Stimulated activated memory B cell treated with anti-CD40 and anti-IgM and Interleukin-4, amounts not matched to agents 10 μg/mL and 1 μg/mL and 100 μg/mL, for 72 hours (primary cell): ENCODE results near the gene STXBP6.

ENCODE experiments used
- ATAC-seq: fragments of 150-1000 bp; cut with Tn5 transposase; 2 replicates; pipeline ENCODE4 v1.10.0; 2021
- H3K27ac Mint-ChIP-seq: one replicate; pipeline ENCODE4 v1.8.0; 2022; ENCODE audit warnings: mild to moderate bottlenecking, mixed read lengths
- H3K27me3 Mint-ChIP-seq: one replicate; pipeline ENCODE4 v1.8.0; 2022; ENCODE audit warnings: mixed read lengths
- H3K36me3 Mint-ChIP-seq: one replicate; pipeline ENCODE4 v1.8.0; 2022; ENCODE audit warnings: mixed read lengths
- H3K4me1 Mint-ChIP-seq: one replicate; pipeline ENCODE4 v1.8.0; 2022; ENCODE audit warnings: mixed read lengths
- H3K4me3 Mint-ChIP-seq: one replicate; pipeline ENCODE4 v1.8.0; 2022; ENCODE audit warnings: mild to moderate bottlenecking, moderate library complexity, mixed read lengths
- H3K9me3 Mint-ChIP-seq: one replicate; pipeline ENCODE4 v1.8.0; 2022; ENCODE audit warnings: mixed read lengths

STXBP6 gene

GRCh38 chr14:24990773-24991172, 59.2 kb downstream of the STXBP6 start:
- no peaks in the 10 kb centered on the region for H3K36me3 Mint-ChIP-seq
- no peaks in the 10 kb centered on the region for H3K4me1 Mint-ChIP-seq
- H3K27ac Mint-ChIP-seq, result no peak overlapping the region
- peaks cover 9% of the 10 kb centered on the region for H3K27me3 Mint-ChIP-seq
- H3K4me3 Mint-ChIP-seq, result no peak overlapping the region
- no peak for ATAC-seq
- peaks cover 3% of the 10 kb centered on the region for H3K9me3 Mint-ChIP-seq

DNA sequence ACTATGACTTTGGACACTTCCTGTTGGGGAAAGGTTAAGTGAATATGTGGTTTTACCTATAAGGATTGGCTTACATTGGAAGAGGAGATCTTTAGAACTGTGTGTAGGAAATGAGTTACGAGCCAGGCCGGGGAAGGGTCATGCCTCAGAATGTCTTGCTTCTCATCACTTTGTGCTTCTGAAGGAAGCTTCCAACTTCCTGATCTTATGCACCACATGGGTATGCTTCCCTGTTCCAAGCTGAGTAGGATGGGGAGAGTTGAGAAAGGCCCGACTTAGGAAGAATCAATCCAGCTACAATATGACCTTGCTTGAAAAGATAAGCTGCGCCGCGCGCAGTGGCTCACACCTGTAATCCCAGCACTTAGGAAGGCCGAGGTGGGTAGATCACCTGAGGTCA, 59.9 kb downstream of the STXBP6 start:
- Mint-ChIP-seq H3K27ac (no peak overlapping the region), H3K27me3 (peaks cover 9% of the 10 kb centered on the region), H3K9me3 (peaks cover 3% of the 10 kb centered on the region), H3K4me3 (no peak overlapping the region), H3K36me3 (no peaks in the 10 kb centered on the region), H3K4me1 (no peaks in the 10 kb centered on the region)
- ATAC-seq, result no peak

DNA sequence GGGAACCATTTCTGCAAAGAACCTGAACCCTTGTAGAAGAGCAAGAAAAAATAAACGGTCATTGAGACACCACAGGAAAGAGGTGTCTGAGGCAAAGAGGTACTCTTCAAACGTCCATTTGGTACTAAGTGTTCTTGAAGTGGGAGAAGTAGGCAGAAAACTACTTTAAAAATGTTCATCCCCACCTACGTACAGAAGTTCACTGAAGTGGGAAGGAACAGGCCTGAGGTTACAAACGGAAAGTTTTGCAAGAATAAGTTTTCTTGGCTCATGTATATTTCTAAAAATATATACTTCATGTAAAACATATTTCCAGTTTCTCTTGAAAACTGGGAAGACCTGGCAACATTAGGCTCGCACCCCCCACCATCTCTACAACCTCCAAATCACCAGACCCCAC, 61.2 kb downstream of the STXBP6 start:
- Mint-ChIP-seq H3K4me3 (no peak overlapping the region), H3K27ac (no peak overlapping the region), H3K9me3 (peaks cover 3% of the 10 kb centered on the region), H3K4me1 (no peaks in the 10 kb centered on the region), H3K27me3 (peaks cover 9% of the 10 kb centered on the region), H3K36me3 (no peaks in the 10 kb centered on the region)
- no peak for ATAC-seq

GRCh38 chr14:24986206-24986893, 63.6 kb downstream of the STXBP6 start:
- ATAC-seq, result no peak
- Mint-ChIP-seq H3K4me1 (no peaks in the 10 kb centered on the region), H3K27ac (no peak overlapping the region), H3K36me3 (no peaks in the 10 kb centered on the region), H3K27me3 (peaks cover 21% of the 10 kb centered on the region), H3K9me3 (peaks cover 3% of the 10 kb centered on the region), H3K4me3 (no peak overlapping the region)

GRCh38 chr14:24984846-24985589, 64.9 kb downstream of the STXBP6 start:
- ATAC-seq, result no peak

GRCh38 chr14:24982472-24983155, 67.3 kb downstream of the STXBP6 start:
- Mint-ChIP-seq H3K27ac (no peak overlapping the region), H3K36me3 (no peaks in the 10 kb centered on the region), H3K9me3 (peaks cover 1% of the 10 kb centered on the region), H3K4me1 (no peaks in the 10 kb centered on the region), H3K27me3 (peaks cover 24% of the 10 kb centered on the region), H3K4me3 (no peak overlapping the region)
- no peak for ATAC-seq

More at GRCh38 chr14:24984846-24985589, 64.9 kb downstream of the STXBP6 start:
- H3K4me3 Mint-ChIP-seq, result no peak overlapping the region
- peaks cover 21% of the 10 kb centered on the region for H3K27me3 Mint-ChIP-seq
- no peaks in the 10 kb centered on the region for H3K36me3 Mint-ChIP-seq
- peaks cover 3% of the 10 kb centered on the region for H3K9me3 Mint-ChIP-seq
- H3K27ac Mint-ChIP-seq, result no peak overlapping the region
- no peaks in the 10 kb centered on the region for H3K4me1 Mint-ChIP-seq

- Mint-ChIP-seq H3K4me3 (no peak overlapping the region), H3K36me3 (no peaks in the 10 kb centered on the region), H3K4me1 (no peaks in the 10 kb centered on the region), H3K9me3 (no peaks in the 10 kb centered on the region), H3K27me3 (peaks cover 20% of the 10 kb centered on the region), H3K27ac (no peak overlapping the region)
- no peak for ATAC-seq
Measured at GRCh38 chr14:24979725-24980239, 70.2 kb downstream of the STXBP6 start.

DNA sequence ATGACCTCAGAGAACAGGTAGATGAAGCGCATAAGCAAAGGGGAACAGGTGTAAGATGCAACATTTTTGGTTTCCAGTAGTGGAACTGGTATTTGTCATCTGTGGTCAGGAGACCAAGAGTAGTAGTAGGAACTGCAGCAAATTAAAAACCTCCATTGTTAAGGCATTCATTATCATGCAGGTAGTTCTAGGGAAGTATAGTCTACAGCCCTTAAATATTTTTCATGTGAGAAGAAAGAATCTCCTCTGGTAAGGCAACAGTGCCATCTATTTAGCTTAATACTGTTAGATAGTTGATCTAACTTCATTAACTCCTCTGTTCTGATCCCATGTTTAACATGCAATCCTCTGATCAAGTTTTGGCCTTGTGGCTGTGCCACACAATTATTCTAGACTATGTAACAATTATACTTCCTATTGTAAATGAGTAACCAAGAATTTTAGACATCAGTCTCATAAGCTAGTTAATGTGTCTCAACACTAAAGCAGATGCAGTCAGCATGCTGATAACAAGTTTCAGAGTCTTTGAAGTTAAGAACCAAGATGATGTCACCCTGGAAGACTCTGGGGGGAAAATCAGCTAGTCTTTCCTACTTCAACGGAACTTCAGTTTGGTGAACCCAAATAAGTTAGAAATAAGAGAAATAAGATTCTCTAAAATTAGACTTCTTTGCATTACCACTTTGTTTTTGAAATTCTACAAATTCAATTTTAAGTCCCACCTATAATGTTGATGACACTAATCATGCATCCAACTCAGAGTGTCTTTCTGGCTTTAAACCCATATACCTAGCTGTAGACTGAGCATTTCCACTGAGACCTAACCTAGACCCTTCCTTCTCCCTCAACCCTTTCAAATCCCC, 70.9 kb downstream of the STXBP6 start:
- no peak overlapping the region for H3K27ac Mint-ChIP-seq
- no peaks in the 10 kb centered on the region for H3K4me1 Mint-ChIP-seq
- H3K36me3 Mint-ChIP-seq, result no peaks in the 10 kb centered on the region
- H3K27me3 Mint-ChIP-seq, result peaks cover 22% of the 10 kb centered on the region
- no peaks in the 10 kb centered on the region for H3K9me3 Mint-ChIP-seq
- no peak for ATAC-seq
- no peak overlapping the region for H3K4me3 Mint-ChIP-seq

DNA sequence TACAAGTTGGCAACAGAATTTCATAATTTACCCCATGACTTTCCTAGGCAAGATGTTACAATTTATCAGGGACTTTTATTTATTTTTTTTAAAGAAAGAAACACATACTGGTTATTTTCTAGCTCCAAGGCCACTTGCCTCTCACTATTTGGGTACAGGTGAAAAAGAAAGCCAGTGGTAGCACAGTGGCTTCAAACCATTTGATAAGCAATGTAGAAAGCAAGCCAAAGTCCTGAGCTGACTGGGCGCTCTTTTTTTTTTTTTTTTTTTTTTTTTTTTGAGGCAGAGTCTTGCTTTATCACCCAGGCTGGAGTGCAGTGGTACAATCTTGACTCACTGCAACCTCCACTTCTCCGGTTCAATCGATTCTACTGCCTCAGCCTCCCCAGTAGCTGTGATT, 73.3 kb downstream of the STXBP6 start:
- Mint-ChIP-seq H3K4me1 (no peaks in the 10 kb centered on the region), H3K27me3 (peaks cover 17% of the 10 kb centered on the region)
- no peak for ATAC-seq

DNA sequence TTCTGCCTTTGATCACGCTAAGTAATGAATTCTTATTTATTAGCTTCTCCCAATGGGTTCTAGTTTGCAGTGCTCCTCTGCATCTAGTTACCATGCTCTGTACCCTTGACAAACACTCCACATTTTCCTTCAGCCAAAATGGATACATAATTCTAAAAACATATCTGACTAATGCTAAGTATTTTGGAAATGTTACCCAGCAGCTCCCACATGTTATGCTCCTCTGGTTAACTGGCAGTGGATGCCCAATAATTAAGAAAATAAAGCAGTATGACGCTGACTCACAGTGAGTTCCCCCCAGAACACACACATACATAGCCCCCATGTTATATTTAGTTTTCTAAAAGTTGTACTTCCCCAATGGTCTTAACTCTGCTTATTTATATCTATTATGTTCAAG, 74.6 kb downstream of the STXBP6 start:
- H3K9me3 Mint-ChIP-seq, result no peaks in the 10 kb centered on the region

More for the DNA sequence above, 73.3 kb downstream of the STXBP6 start:
- Mint-ChIP-seq H3K9me3 (no peaks in the 10 kb centered on the region), H3K27ac (no peak overlapping the region), H3K4me3 (no peak overlapping the region), H3K36me3 (no peaks in the 10 kb centered on the region)

GRCh38 chr14:24974591-24975374, 75.2 kb downstream of the STXBP6 start:
- ATAC-seq, result no peak
- H3K4me3 Mint-ChIP-seq, result no peak overlapping the region
- no peaks in the 10 kb centered on the region for H3K4me1 Mint-ChIP-seq
- H3K27ac Mint-ChIP-seq, result no peak overlapping the region
- H3K36me3 Mint-ChIP-seq, result no peaks in the 10 kb centered on the region
- no peaks in the 10 kb centered on the region for H3K9me3 Mint-ChIP-seq
- peaks cover 17% of the 10 kb centered on the region for H3K27me3 Mint-ChIP-seq

More for the DNA sequence above, 74.6 kb downstream of the STXBP6 start:
- H3K27me3 Mint-ChIP-seq, result peaks cover 17% of the 10 kb centered on the region
- no peak for ATAC-seq
- H3K36me3 Mint-ChIP-seq, result no peaks in the 10 kb centered on the region
- H3K4me1 Mint-ChIP-seq, result no peaks in the 10 kb centered on the region
- no peak overlapping the region for H3K27ac Mint-ChIP-seq
- H3K4me3 Mint-ChIP-seq, result no peak overlapping the region

GRCh38 chr14:24972844-24973243, 77.1 kb downstream of the STXBP6 start:
- no peak for ATAC-seq
- Mint-ChIP-seq H3K9me3 (no peaks in the 10 kb centered on the region), H3K4me1 (no peaks in the 10 kb centered on the region), H3K4me3 (no peak overlapping the region), H3K36me3 (no peaks in the 10 kb centered on the region), H3K27ac (no peak overlapping the region), H3K27me3 (peaks cover 10% of the 10 kb centered on the region)

DNA sequence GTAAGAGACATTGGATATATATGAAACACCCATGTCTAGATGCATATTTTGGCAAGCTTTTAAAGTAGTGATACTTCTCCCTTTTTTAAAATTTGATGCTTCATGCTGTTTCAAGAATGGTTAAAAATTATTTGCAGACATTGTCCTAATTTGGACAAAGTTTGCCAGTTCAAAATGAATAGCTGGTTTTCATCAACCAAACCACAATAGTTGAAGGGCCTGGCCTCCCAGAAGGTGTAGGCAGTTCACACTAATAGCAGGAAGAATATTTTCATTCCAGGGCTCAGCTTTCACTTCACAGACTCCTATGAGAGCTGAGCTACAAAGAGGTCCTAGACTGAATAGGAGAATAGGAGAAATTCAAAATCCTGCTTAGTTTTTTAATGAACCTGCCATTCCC, 78.7 kb downstream of the STXBP6 start:
- no peak for ATAC-seq
- Mint-ChIP-seq H3K36me3 (no peaks in the 10 kb centered on the region), H3K4me1 (no peaks in the 10 kb centered on the region), H3K27ac (no peak overlapping the region), H3K4me3 (no peak overlapping the region), H3K27me3 (peaks cover 9% of the 10 kb centered on the region), H3K9me3 (no peaks in the 10 kb centered on the region)

DNA sequence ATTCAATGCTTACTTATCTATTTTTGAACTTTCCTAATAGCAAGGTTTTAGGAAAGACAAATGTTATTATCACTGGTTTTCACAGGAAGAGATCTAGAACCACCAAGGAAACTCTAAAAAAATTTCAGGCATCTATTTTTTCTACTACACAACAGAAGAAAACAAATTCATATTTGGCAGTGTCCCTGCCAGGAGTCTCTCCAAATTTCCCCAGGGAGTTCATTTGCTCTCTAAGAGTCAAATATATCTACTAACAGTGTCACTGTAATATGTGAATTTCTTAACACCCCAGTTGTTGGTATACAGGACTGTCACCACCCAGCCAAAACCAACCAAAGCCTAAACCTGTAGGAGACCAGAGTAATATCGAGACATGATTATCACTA, 83.4 kb downstream of the STXBP6 start:
- Mint-ChIP-seq H3K4me1 (no peaks in the 10 kb centered on the region), H3K36me3 (no peaks in the 10 kb centered on the region), H3K9me3 (no peaks in the 10 kb centered on the region), H3K27me3 (no peaks in the 10 kb centered on the region), H3K4me3 (no peak overlapping the region), H3K27ac (no peak overlapping the region)
- no peak for ATAC-seq
